ENCODE measurements around the gene INHA. TPM values are rescaled to one million over a fixed set of nuclear protein-coding genes. Genes with fewer than 3 reads are reported as not detected.

The INHA gene
- total RNA-seq, 1 donor from 2014 or later, result 0.43 TPM

Small RNA genes within 50 kb of the gene (microRNA-seq; reads per million reads assigned to microRNA genes)
- not detected for gene MIR3132 (ENCODE audit: borderline microRNAs expressed)

Other genes starting within 250 kb of the INHA start
- gene RESP18, start 239.6 kb upstream of the INHA start, total RNA-seq, result not detected
- 69.9 TPM for gene DNPEP, start 184.4 kb upstream of the INHA start, total RNA-seq
- gene DES, start 153.9 kb upstream of the INHA start, total RNA-seq, result 59.4 TPM
- 5.6 TPM for gene SPEG, start 137.5 kb upstream of the INHA start, total RNA-seq
- 25.3 TPM for gene GMPPA, start 73.4 kb upstream of the INHA start, total RNA-seq
- 0.55 TPM for gene ASIC4, start 57.8 kb upstream of the INHA start, total RNA-seq
- 45.3 TPM for gene CHPF, start 28.5 kb upstream of the INHA start, total RNA-seq
- gene TMEM198, start 28.3 kb upstream of the INHA start, total RNA-seq, result 2.9 TPM
- 72.8 TPM for gene OBSL1, start 771 bp upstream of the INHA start, total RNA-seq
- 25.7 TPM for gene STK11IP, start 25.5 kb downstream of the INHA start, total RNA-seq
- gene SLC4A3, start 55.3 kb downstream of the INHA start, total RNA-seq, result 2.9 TPM